Gastrocnemius medialis (tissue), 4 donors: Measurements from ENCODE around the gene GPR153. TPM values are rescaled to one million over a fixed set of nuclear protein-coding genes. Genes with fewer than 3 reads are reported as not detected.

Experiments used
- ATAC-seq, 2 donors: fragments of 150-250 bp; one replicate each; pipeline ENCODE4 v1.9.1; 2016
- DNase-seq, 2 donors: peaks; one replicate each; pipeline ENCODE4 v3.0.0-alpha.2; 2019
- H3K27ac ChIP-seq, 4 donors: fragments of 200-600 bp; sonication (generic); 1 replicate in 1 of 4; 2 replicates in 3 of 4; pipeline ENCODE4 v1.5.1; 2016 to 2018; ENCODE audit warnings: mild to moderate bottlenecking in 2 of 4, moderate library complexity in 1 of 4
- H3K27me3 ChIP-seq, 3 donors: fragments of 200-600 bp; sonication (generic) in 2 of 3; 1 replicate in 1 of 3; 2 replicates in 2 of 3; pipeline versions ENCODE4 v1.5.1 to v1.6.0; 2016 to 2019; ENCODE audit warnings: mild to moderate bottlenecking in 1 of 3, moderate library complexity in 1 of 3
- H3K36me3 ChIP-seq, 2 donors: fragments of 200-600 bp; sonication (generic) in 1 of 2; one replicate each; pipeline ENCODE4 v1.5.1; 2017 to 2018
- H3K4me1 ChIP-seq, 2 donors: fragments of 200-600 bp; sonication (generic) in 1 of 2; one replicate each; pipeline ENCODE4 v1.5.1; 2016 to 2017; ENCODE audit warnings: mild to moderate bottlenecking in 2 of 2
- H3K4me3 ChIP-seq, 4 donors: fragments of 200-600 bp; sonication (generic) in 3 of 4; 1 replicate in 1 of 4; 2 replicates in 3 of 4; pipeline ENCODE4 v1.5.1; 2016 to 2019; ENCODE audit warnings: mild to moderate bottlenecking in 2 of 4
- H3K9me3 ChIP-seq, 3 donors: fragments of 200-600 bp; sonication (generic) in 2 of 3; 1 replicate in 1 of 3; 2 replicates in 2 of 3; pipeline ENCODE4 v1.5.1; 2016 to 2019
- CTCF ChIP-seq, 5 experiments: fragments of 450-650 bp in 3 of 5; fragments of 200-600 bp in 2 of 5; sonication (generic) in 2 of 5; IDR thresholded peaks in 4 of 5; conservative IDR thresholded peaks in 1 of 5; 1 replicate in 4 of 5; 2 replicates in 1 of 5; pipeline ENCODE4 v1.5.1; 2016 to 2019; ENCODE audit warnings: antibody characterized with exemption in 5 of 5, mild to moderate bottlenecking in 3 of 5, moderate library complexity in 3 of 5
- POLR2A ChIP-seq, 2 donors: fragments of 450-650 bp; IDR thresholded peaks; one replicate each; pipeline ENCODE4 v1.6.1; 2017; ENCODE audit warnings: antibody characterized with exemption in 2 of 2, mild to moderate bottlenecking in 2 of 2, moderate library complexity in 2 of 2
- in situ Hi-C, 4 donors: fragments of 200-750 bp; cut with MboI; loops; one replicate each; pipeline versions ENCODE4 v1.15.0 to v1.8.0; 2017; ENCODE audit warnings: low sequenced_read_pairs in 4 of 4
- intact Hi-C: fragments of 100-400 bp; cut with DNase I; formaldehyde crosslinking; loops from one replicate; pipeline ENCODE4 v1.15.1; 2023; ENCODE audit warnings: low total_unique reads
- total RNA-seq, 4 donors: library from RNA; depleted of rRNA; stranded (reverse); fragments of >200 nt; gene quantifications; one replicate each; pipeline versions ENCODE4 v1.1.0 to v1.2.3, GENCODE V29; 2016

Gene GPR153
- total RNA-seq, 4 donors from 2014 or later = 1.1 to 3.4 (median 2.0) TPM

GRCh38 chr1:6207075-6207885 is 53.6 kb downstream of the GPR153 start:
- no peak for ATAC-seq
- Histone ChIP-seq H3K9me3 (no peaks in the 10 kb centered on the region), H3K36me3 (no peaks in the 10 kb centered on the region), H3K4me3 (no peak overlapping the region), H3K27ac (no peak overlapping the region), H3K4me1 (peaks cover 7 to 25% of the 10 kb centered on the region in 2 donors), H3K27me3 (peaks cover 7 to 18% (median 18%) of the 10 kb centered on the region in 3 donors)
- intact Hi-C loops (no loop called here), in situ Hi-C loops (no loop called here)
- TF ChIP-seq POLR2A (IDR thresholded peaks at IDR 0.05) = no peak
- TF ChIP-seq CTCF (IDR thresholded peaks at IDR 0.05 in 4 of 5, conservative IDR thresholded peaks at IDR 0.05 in 1 of 5) = no peak
- DNase-seq = no peak

GRCh38 chr1:6206520-6206855 is 54.4 kb downstream of the GPR153 start:
- peaks cover 7 to 25% of the 10 kb centered on the region in 2 donors for H3K4me1 ChIP-seq
- no peak for DNase-seq
- in situ Hi-C loops = no loop called here

GRCh38 chr1:6205849-6206519 is 54.9 kb downstream of the GPR153 start, which contains the start of gene RNF207:
Gene RNF207 (plus strand): TSS chr1:6206119. CDS start chr1:6206536, 417 bp downstream.
- ATAC-seq = peak; percentile 23 to 42
- peaks cover 7 to 25% of the 10 kb centered on the region in 2 donors for H3K4me1 ChIP-seq
- no peak for DNase-seq
- H3K27me3 ChIP-seq = peaks cover 7 to 18% (median 18%) of the 10 kb centered on the region in 3 donors
- peak within 1 kb of the TSS; percentile 49 to 63 (median 60) for H3K4me3 ChIP-seq
- peak within 1 kb of the TSS; percentile 52 to 70 (median 65) for H3K27ac ChIP-seq
- TF ChIP-seq CTCF (IDR thresholded peaks at IDR 0.05 in 4 of 5, conservative IDR thresholded peaks at IDR 0.05 in 1 of 5) (no peak), POLR2A (IDR thresholded peaks at IDR 0.05) (no peak)
- no peaks in the 10 kb centered on the region for H3K9me3 ChIP-seq
- intact Hi-C loops (no loop called here), in situ Hi-C loops (no loop called here)
- H3K36me3 ChIP-seq = no peaks in the 10 kb centered on the region

More at GRCh38 chr1:6206520-6206855, 54.4 kb downstream of the GPR153 start:
- intact Hi-C loops = no loop called here
- Histone ChIP-seq H3K4me3 (peak overlapping the region; percentile 49 to 63 (median 60)), H3K27me3 (peaks cover 7 to 18% (median 18%) of the 10 kb centered on the region in 3 donors), H3K9me3 (no peaks in the 10 kb centered on the region), H3K27ac (peak overlapping the region in 3 of 4 donors; percentile 65 to 70 (median 65)), H3K36me3 (no peaks in the 10 kb centered on the region)
- no peak for TF ChIP-seq POLR2A (IDR thresholded peaks at IDR 0.05)
- no peak for ATAC-seq

- H3K36me3 ChIP-seq = no peaks in the 10 kb centered on the region
- ATAC-seq (no peak), DNase-seq (no peak)
- peaks cover 7 to 18% (median 16%) of the 10 kb centered on the region in 3 donors for H3K27me3 ChIP-seq
- intact Hi-C loops = no loop called here
- in situ Hi-C loops = no loop called here
- H3K4me1 ChIP-seq = peaks cover 20 to 38% of the 10 kb centered on the region in 2 donors
- no peaks in the 10 kb centered on the region for H3K9me3 ChIP-seq
- TF ChIP-seq CTCF (IDR thresholded peaks at IDR 0.05 in 4 of 5, conservative IDR thresholded peaks at IDR 0.05 in 1 of 5) (no peak), POLR2A (IDR thresholded peaks at IDR 0.05) (no peak)
- no peak overlapping the region for H3K27ac ChIP-seq
- H3K4me3 ChIP-seq = no peak overlapping the region
These were observed 58.6 kb downstream of the GPR153 start for GRCh38 chr1:6202256-6202655.
